ENCODE results near the gene TNFSF9.

The TNFSF9 gene

DNA sequence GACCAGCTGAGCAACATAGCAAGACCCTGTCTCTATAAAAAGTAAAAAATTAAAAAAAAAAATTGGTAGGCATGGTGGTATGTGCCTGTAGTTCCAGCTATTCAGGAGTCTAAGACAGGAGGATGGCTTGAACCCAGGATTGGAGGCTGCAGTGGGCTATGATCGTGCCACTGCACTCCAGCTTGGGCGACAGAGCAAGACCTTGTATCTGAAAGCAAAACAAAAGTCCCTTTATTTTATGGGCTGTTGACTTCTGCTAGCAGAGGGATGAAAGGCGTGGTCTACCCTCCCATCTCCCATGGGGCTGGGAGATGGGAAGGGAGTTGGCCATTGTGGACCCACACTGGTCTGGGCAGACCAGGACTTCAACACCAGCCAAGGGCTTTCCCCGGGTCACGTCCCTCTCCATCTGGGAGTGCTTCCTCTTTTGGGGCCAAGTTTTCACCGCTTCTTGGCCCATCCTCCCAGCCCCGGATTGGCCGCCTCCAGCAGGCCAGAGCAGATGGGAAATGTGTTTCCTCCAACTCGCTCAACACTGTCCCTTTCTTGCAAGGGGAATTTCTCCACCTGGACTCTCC lies 2.2 kb upstream of the TNFSF9 start:
- Histone ChIP-seq H3K27ac (replicated peaks; ENCODE audit: low read length) (no peak overlapping the region), H3K9ac (ENCODE audit: low read depth, low read length, poor library complexity) (no peak overlapping the region), H3K4me1 (ENCODE audit: control insufficient read depth in 2 of 2, insufficient read depth in 1 of 2, low read depth in 1 of 2, low read length in 2 of 2) (peaks cover 7 to 13% of the 10 kb centered on the region in 2 donors), H3K79me1 (ENCODE audit: low read depth, low read length) (no peaks in the 10 kb centered on the region), H2AFZ (ENCODE audit: low read length) (no peak overlapping the region), H4K91ac (ENCODE audit: low read depth, low read length, poor library complexity) (no peak overlapping the region), H2AK5ac (ENCODE audit: low read depth, low read length) (no peak overlapping the region), H2BK5ac (ENCODE audit: low read length) (no peak overlapping the region), H3K23ac (ENCODE audit: low read depth, low read length, poor library complexity) (no peak overlapping the region), H3K18ac (ENCODE audit: low read length) (no peak overlapping the region), H3K14ac (ENCODE audit: low read length) (no peak overlapping the region), H3K4me3 (ENCODE audit: low read length in 2 of 2) (no peak overlapping the region), H2BK15ac (ENCODE audit: low read length) (no peak overlapping the region), H3K4me2 (ENCODE audit: insufficient read depth, low read length, poor library complexity, severe bottlenecking) (no peak overlapping the region), H3K4ac (ENCODE audit: low read length) (no peak overlapping the region), H4K8ac (ENCODE audit: low read depth, low read length) (no peak overlapping the region), H3K9me3 (replicated peaks in 1 of 2; ENCODE audit: control insufficient read depth in 2 of 2, insufficient read depth in 1 of 2, low read depth in 1 of 2, low read length in 2 of 2) (peaks cover 0 to 3% of the 10 kb centered on the region in 2 donors), H3K36me3 (replicated peaks in 1 of 2; ENCODE audit: control insufficient read depth in 2 of 2, insufficient read depth in 2 of 2, low read length in 2 of 2) (no peaks in the 10 kb centered on the region), H2BK12ac (ENCODE audit: low read length) (no peak overlapping the region), H2BK120ac (ENCODE audit: low read depth, low read length) (no peak overlapping the region), H3K27me3 (ENCODE audit: control insufficient read depth in 3 of 3, insufficient read depth in 3 of 3, low read depth in 1 of 3, low read length in 3 of 3) (peaks cover 18 to 29% (median 22%) of the 10 kb centered on the region in 3 experiments)
- no peak for DNase-seq (ENCODE audit: low spot score)
- no CpG with 5 or more reads among the region's 9 CpGs for WGBS, 2 donors (ENCODE audit: extremely low coverage in 2 of 2, insufficient read length in 2 of 2, insufficient replicate concordance in 1 of 2)

DNA sequence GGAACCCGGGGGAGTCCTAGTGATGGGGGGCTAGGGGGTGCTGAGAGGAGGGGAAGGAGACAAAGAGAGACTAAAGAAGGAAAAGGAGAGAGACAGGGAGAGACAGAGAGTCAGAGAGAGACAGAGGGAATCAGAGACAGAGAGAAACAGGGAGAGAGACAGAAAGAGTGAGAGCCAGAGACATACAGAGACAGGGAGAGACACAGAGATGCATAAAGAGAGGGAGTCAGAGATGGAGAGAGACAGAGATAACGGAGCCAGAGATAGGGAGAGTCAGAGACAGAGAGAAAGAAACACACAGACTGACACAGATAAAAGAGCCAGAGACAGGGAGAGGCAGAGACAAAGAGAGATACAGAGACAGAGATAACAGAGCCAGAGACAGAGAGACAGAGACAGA lies 1.5 kb upstream of the TNFSF9 start:
- Histone ChIP-seq H3K23ac (ENCODE audit: low read depth, low read length, poor library complexity) (no peak overlapping the region), H3K4ac (ENCODE audit: low read length) (no peak overlapping the region), H2AFZ (ENCODE audit: low read length) (no peak overlapping the region), H4K91ac (ENCODE audit: low read depth, low read length, poor library complexity) (no peak overlapping the region), H2BK120ac (ENCODE audit: low read depth, low read length) (no peak overlapping the region), H2AK5ac (ENCODE audit: low read depth, low read length) (no peak overlapping the region), H3K9ac (ENCODE audit: low read depth, low read length, poor library complexity) (no peak overlapping the region), H2BK5ac (ENCODE audit: low read length) (no peak overlapping the region), H4K8ac (ENCODE audit: low read depth, low read length) (no peak overlapping the region), H3K79me1 (ENCODE audit: low read depth, low read length) (no peaks in the 10 kb centered on the region), H2BK15ac (ENCODE audit: low read length) (no peak overlapping the region), H3K9me3 (replicated peaks in 1 of 2; ENCODE audit: control insufficient read depth in 2 of 2, insufficient read depth in 1 of 2, low read depth in 1 of 2, low read length in 2 of 2) (peaks cover 0 to 3% of the 10 kb centered on the region in 2 donors), H3K27me3 (ENCODE audit: control insufficient read depth in 3 of 3, insufficient read depth in 3 of 3, low read depth in 1 of 3, low read length in 3 of 3) (peaks cover 18 to 35% (median 26%) of the 10 kb centered on the region in 3 experiments), H2BK12ac (ENCODE audit: low read length) (no peak overlapping the region), H3K18ac (ENCODE audit: low read length) (no peak overlapping the region), H3K36me3 (replicated peaks in 1 of 2; ENCODE audit: control insufficient read depth in 2 of 2, insufficient read depth in 2 of 2, low read length in 2 of 2) (no peaks in the 10 kb centered on the region), H3K4me1 (ENCODE audit: control insufficient read depth in 2 of 2, insufficient read depth in 1 of 2, low read depth in 1 of 2, low read length in 2 of 2) (peaks cover 7 to 17% of the 10 kb centered on the region in 2 donors), H3K27ac (replicated peaks; ENCODE audit: low read length) (no peak overlapping the region), H3K4me3 (ENCODE audit: low read length in 2 of 2) (no peak overlapping the region), H3K4me2 (ENCODE audit: insufficient read depth, low read length, poor library complexity, severe bottlenecking) (no peak overlapping the region), H3K14ac (ENCODE audit: low read length) (no peak overlapping the region)
- no CpG with 5 or more reads among the region's 2 CpGs for WGBS, 2 donors (ENCODE audit: extremely low coverage in 2 of 2, insufficient read length in 2 of 2, insufficient replicate concordance in 1 of 2)
- DNase-seq (ENCODE audit: low spot score) = no peak

DNA sequence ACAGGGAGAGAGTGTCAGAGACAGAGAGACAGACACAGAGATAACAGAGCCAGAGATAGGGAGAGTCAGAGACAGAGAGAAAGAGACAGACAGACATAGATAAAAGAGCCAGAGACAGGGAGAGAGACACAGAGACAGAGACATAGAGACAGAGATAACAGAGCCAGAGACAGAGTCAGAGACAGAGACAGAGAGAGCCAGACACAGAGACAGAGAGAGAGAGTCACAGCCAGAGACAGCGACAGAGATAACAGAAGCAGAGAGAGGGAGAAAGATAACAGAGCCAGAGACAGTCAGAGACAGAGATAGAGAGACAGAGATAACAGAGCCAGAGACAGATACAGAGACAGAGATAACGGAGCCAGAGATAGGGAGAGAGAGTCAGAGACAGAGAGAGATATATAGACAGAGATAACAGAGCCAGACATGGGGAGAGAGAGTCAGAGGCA lies 865 bp upstream of the TNFSF9 start:
- no peak overlapping the region for H3K14ac ChIP-seq (ENCODE audit: low read length)
- no peak for DNase-seq (ENCODE audit: low spot score)
- H3K23ac ChIP-seq (ENCODE audit: low read depth, low read length, poor library complexity) = no peak overlapping the region
- H2AK5ac ChIP-seq (ENCODE audit: low read depth, low read length) = no peak overlapping the region
- H3K4me3 ChIP-seq (ENCODE audit: low read length in 2 of 2) = no peak overlapping the region
- no peaks in the 10 kb centered on the region for H3K79me1 ChIP-seq (ENCODE audit: low read depth, low read length)
- H3K18ac ChIP-seq (ENCODE audit: low read length) = no peak overlapping the region
- H2AFZ ChIP-seq (ENCODE audit: low read length) = no peak overlapping the region
- no peaks in the 10 kb centered on the region for H3K36me3 ChIP-seq (replicated peaks in 1 of 2; ENCODE audit: control insufficient read depth in 2 of 2, insufficient read depth in 2 of 2, low read length in 2 of 2)
- H2BK15ac ChIP-seq (ENCODE audit: low read length) = no peak overlapping the region
- H3K9ac ChIP-seq (ENCODE audit: low read depth, low read length, poor library complexity) = no peak overlapping the region
- no peak overlapping the region for H3K4ac ChIP-seq (ENCODE audit: low read length)
- peaks cover 7 to 18% of the 10 kb centered on the region in 2 donors for H3K4me1 ChIP-seq (ENCODE audit: control insufficient read depth in 2 of 2, insufficient read depth in 1 of 2, low read depth in 1 of 2, low read length in 2 of 2)
- no peak overlapping the region for H2BK5ac ChIP-seq (ENCODE audit: low read length)
- no peak overlapping the region for H3K4me2 ChIP-seq (ENCODE audit: insufficient read depth, low read length, poor library complexity, severe bottlenecking)
- H4K8ac ChIP-seq (ENCODE audit: low read depth, low read length) = no peak overlapping the region
- H3K27me3 ChIP-seq (ENCODE audit: control insufficient read depth in 3 of 3, insufficient read depth in 3 of 3, low read depth in 1 of 3, low read length in 3 of 3) = peaks cover 18 to 41% (median 32%) of the 10 kb centered on the region in 3 experiments
- no peak overlapping the region for H2BK12ac ChIP-seq (ENCODE audit: low read length)
- no peak overlapping the region for H4K91ac ChIP-seq (ENCODE audit: low read depth, low read length, poor library complexity)
- no peak overlapping the region for H2BK120ac ChIP-seq (ENCODE audit: low read depth, low read length)
- no peak overlapping the region for H3K27ac ChIP-seq (replicated peaks; ENCODE audit: low read length)
- peaks cover 0 to 3% of the 10 kb centered on the region in 2 donors for H3K9me3 ChIP-seq (replicated peaks in 1 of 2; ENCODE audit: control insufficient read depth in 2 of 2, insufficient read depth in 1 of 2, low read depth in 1 of 2, low read length in 2 of 2)
- no CpG with 5 or more reads among the region's 2 CpGs for WGBS, 2 donors (ENCODE audit: extremely low coverage in 2 of 2, insufficient read length in 2 of 2, insufficient replicate concordance in 1 of 2)

DNA sequence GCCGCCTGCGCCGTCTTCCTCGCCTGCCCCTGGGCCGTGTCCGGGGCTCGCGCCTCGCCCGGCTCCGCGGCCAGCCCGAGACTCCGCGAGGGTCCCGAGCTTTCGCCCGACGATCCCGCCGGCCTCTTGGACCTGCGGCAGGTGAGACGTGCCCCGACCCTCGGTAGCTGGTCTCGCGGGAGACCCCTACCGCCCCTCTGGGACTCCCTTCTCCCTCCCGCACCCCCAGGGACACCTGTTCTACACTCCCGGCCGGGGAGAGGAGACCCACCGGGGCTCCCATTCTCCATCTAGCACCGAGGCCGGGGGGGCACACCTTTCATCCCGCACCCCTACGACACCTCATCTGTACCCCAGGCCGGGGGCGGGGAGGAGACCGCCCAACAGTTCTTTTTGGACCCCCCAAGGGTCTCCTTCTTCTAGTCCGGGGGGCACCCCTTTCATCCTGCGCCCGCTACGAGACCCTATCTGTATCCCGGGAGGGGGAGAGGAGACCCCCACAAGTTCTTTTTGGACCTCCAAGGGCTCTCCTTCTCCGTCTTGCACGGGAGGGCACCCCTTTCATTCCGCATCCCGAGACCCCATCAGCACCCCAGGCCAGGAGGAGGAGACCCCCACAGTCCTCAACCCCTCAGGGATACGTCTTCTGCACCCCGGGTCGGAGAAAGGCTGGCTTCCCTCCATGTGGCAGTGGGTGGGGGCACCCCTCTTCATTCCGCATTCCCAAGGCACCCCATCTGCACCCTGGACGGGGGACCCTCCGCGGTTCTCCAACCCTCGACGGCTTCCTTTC lies 533 bp downstream of the TNFSF9 start:
- Histone ChIP-seq H4K8ac (ENCODE audit: low read depth, low read length) (no peak overlapping the region), H3K14ac (ENCODE audit: low read length) (peak overlapping the region; percentile 100), H3K18ac (ENCODE audit: low read length) (peak overlapping the region; percentile 99), H3K4me2 (ENCODE audit: insufficient read depth, low read length, poor library complexity, severe bottlenecking) (peak overlapping the region; percentile 92), H2BK5ac (ENCODE audit: low read length) (peak overlapping the region; percentile 79), H3K79me1 (ENCODE audit: low read depth, low read length) (no peaks in the 10 kb centered on the region), H3K9me3 (replicated peaks in 1 of 2; ENCODE audit: control insufficient read depth in 2 of 2, insufficient read depth in 1 of 2, low read depth in 1 of 2, low read length in 2 of 2) (peaks cover 0 to 3% of the 10 kb centered on the region in 2 donors), H3K4me3 (ENCODE audit: low read length in 2 of 2) (peak overlapping the region; percentile 48 to 84), H2BK15ac (ENCODE audit: low read length) (peak overlapping the region; percentile 84), H3K23ac (ENCODE audit: low read depth, low read length, poor library complexity) (no peak overlapping the region), H3K27ac (replicated peaks; ENCODE audit: low read length) (no peak overlapping the region), H3K4ac (ENCODE audit: low read length) (no peak overlapping the region), H3K27me3 (ENCODE audit: control insufficient read depth in 3 of 3, insufficient read depth in 3 of 3, low read depth in 1 of 3, low read length in 3 of 3) (peaks cover 18 to 42% (median 32%) of the 10 kb centered on the region in 3 experiments), H2BK120ac (ENCODE audit: low read depth, low read length) (peak overlapping the region; percentile 79), H3K4me1 (ENCODE audit: control insufficient read depth in 2 of 2, insufficient read depth in 1 of 2, low read depth in 1 of 2, low read length in 2 of 2) (peaks cover 7 to 18% of the 10 kb centered on the region in 2 donors), H2AFZ (ENCODE audit: low read length) (peak overlapping the region; percentile 96), H2BK12ac (ENCODE audit: low read length) (peak overlapping the region; percentile 17), H2AK5ac (ENCODE audit: low read depth, low read length) (peak overlapping the region; percentile 94), H4K91ac (ENCODE audit: low read depth, low read length, poor library complexity) (no peak overlapping the region), H3K36me3 (replicated peaks in 1 of 2; ENCODE audit: control insufficient read depth in 2 of 2, insufficient read depth in 2 of 2, low read length in 2 of 2) (no peaks in the 10 kb centered on the region), H3K9ac (ENCODE audit: low read depth, low read length, poor library complexity) (peak overlapping the region; percentile 93)
- WGBS, 2 donors (ENCODE audit: extremely low coverage in 2 of 2, insufficient read length in 2 of 2, insufficient replicate concordance in 1 of 2) = no CpG with 5 or more reads among the region's 57 CpGs
- no peak for DNase-seq (ENCODE audit: low spot score)
